IMR-90 (cell line): ENCODE measurements around the gene PPP2R1B. TPM values are rescaled to one million over a fixed set of nuclear protein-coding genes. Genes with fewer than 3 reads are reported as not detected.

Experiments used
- ATAC-seq: fragments of 200-7000 bp; cut with Tn5 transposase; 2 replicates; pipeline ENCODE4 v1.9.1; 2020; ENCODE audit warnings: low read depth, mild to moderate bottlenecking, moderate library complexity
- BruUV-seq: library from RNA; stranded (reverse); fragments of 400-500 nt; replicated peaks from 2 replicates; lab custom pipeline; 2021; lab: Mats Ljungman, UMichigan
- CTCF ChIA-PET: fragments of 300-600 bp; formaldehyde crosslinking; extraction: SDS; loops from one replicate; lab custom pipeline; 2021; ENCODE audit warnings: antibody characterized with exemption; lab: Yijun Ruan, JAX
- POLR2A ChIA-PET: fragments of 300-600 bp; sonication (Branson Sonifier 250); formaldehyde crosslinking; loops from one replicate; lab custom pipeline; 2022; ENCODE audit warnings: antibody characterized with exemption; ENCODE audit not compliant: unreplicated experiment; lab: Charles Lee
- DNase-seq: peaks from one replicate; pipeline ENCODE4 v3.0.0; 2013
- H2AFZ ChIP-seq: replicated peaks from 2 replicates; pipeline ENCODE3; 2013; ENCODE audit warnings: low read length, mild to moderate bottlenecking; ENCODE audit not compliant: poor library complexity
- H2AK5ac ChIP-seq: 2 replicates; pipeline ENCODE4 v1.6.1; 2013; ENCODE audit warnings: low read depth, low read length, inconsistent platforms
- H2AK9ac ChIP-seq: replicated peaks from 2 replicates; pipeline ENCODE3; 2013; ENCODE audit warnings: mild to moderate bottlenecking, low read depth, low read length, moderate library complexity; ENCODE audit not compliant: poor library complexity
- H2BK120ac ChIP-seq: 2 replicates; pipeline ENCODE4 v1.6.1; 2013; ENCODE audit warnings: low read depth, low read length, inconsistent platforms
- H2BK15ac ChIP-seq: 3 replicates; pipeline ENCODE4 v1.6.1; 2013; ENCODE audit warnings: low read depth, low read length, inconsistent platforms
- H2BK20ac ChIP-seq: 2 replicates; pipeline ENCODE4 v1.6.1; 2013; ENCODE audit warnings: low read depth, mild to moderate bottlenecking, inconsistent platforms, low read length, moderate library complexity
- H2BK5ac ChIP-seq: 2 replicates; pipeline ENCODE4 v1.6.1; 2013; ENCODE audit warnings: mild to moderate bottlenecking, low read depth, low read length, inconsistent platforms; ENCODE audit not compliant: poor library complexity, severe bottlenecking
- H3K14ac ChIP-seq: replicated peaks from 2 replicates; pipeline ENCODE4 v1.6.1; 2013; ENCODE audit warnings: low read depth, low read length, inconsistent platforms
- H3K18ac ChIP-seq: 2 replicates; pipeline ENCODE4 v1.6.1; 2013; ENCODE audit warnings: low read depth, low read length, control low read depth
- H3K23ac ChIP-seq: 2 replicates; pipeline ENCODE4 v1.6.1; 2013; ENCODE audit warnings: low read depth, low read length, inconsistent platforms
- H3K27ac ChIP-seq: 2 replicates; pipeline ENCODE4 v1.5.1; 2013; ENCODE audit warnings: mild to moderate bottlenecking, control low read depth, low read length; ENCODE audit not compliant: insufficient read depth
- H3K27me3 ChIP-seq: 2 replicates; pipeline ENCODE4 v1.6.1; 2013; ENCODE audit warnings: low read length; ENCODE audit not compliant: control insufficient read depth, insufficient read depth
- H3K36me3 ChIP-seq: 2 replicates; pipeline ENCODE4 v1.6.1; 2013; ENCODE audit warnings: low read length, mixed read lengths; ENCODE audit not compliant: control insufficient read depth, insufficient read depth
- H3K4ac ChIP-seq: 2 replicates; pipeline ENCODE4 v1.6.1; 2013; ENCODE audit warnings: low read depth, low read length, inconsistent platforms
- H3K4me1 ChIP-seq: 2 replicates; pipeline ENCODE4 v1.6.1; 2013; ENCODE audit warnings: low read length, mixed read lengths; ENCODE audit not compliant: control insufficient read depth, insufficient read depth
- H3K4me2 ChIP-seq: 2 replicates; pipeline ENCODE4 v1.6.1; 2013; ENCODE audit warnings: low read depth, mild to moderate bottlenecking, control low read depth, low read length, moderate library complexity
- H3K4me3 ChIP-seq: 2 replicates; pipeline ENCODE4 v1.5.1; 2013; ENCODE audit warnings: low read depth, mild to moderate bottlenecking, control low read depth, low read length, moderate library complexity; ENCODE audit not compliant: insufficient read depth
- H3K56ac ChIP-seq: 2 replicates; pipeline ENCODE4 v1.6.1; 2013; ENCODE audit warnings: low read length, inconsistent platforms; ENCODE audit not compliant: insufficient read depth; ENCODE audit errors: extremely low read depth
- H3K79me1 ChIP-seq, 2 experiments: 2 replicates each; pipeline ENCODE4 v1.6.1; 2013; ENCODE audit warnings: low read length in 2 of 2, inconsistent platforms in 1 of 2, low read depth in 1 of 2
- H3K9ac ChIP-seq: 2 replicates; pipeline ENCODE4 v1.6.1; 2013; ENCODE audit warnings: low read depth, low read length, control low read depth
- H3K9me1 ChIP-seq: 2 replicates; pipeline ENCODE4 v1.6.1; 2013; ENCODE audit warnings: low read length, inconsistent platforms; ENCODE audit not compliant: insufficient read depth
- H3K9me3 ChIP-seq: 2 replicates; pipeline ENCODE4 v1.6.1; 2013; ENCODE audit warnings: low read length; ENCODE audit not compliant: control insufficient read depth, insufficient read depth
- H4K20me1 ChIP-seq: 2 replicates; pipeline ENCODE4 v1.6.1; 2013; ENCODE audit warnings: low read length, inconsistent platforms; ENCODE audit not compliant: insufficient read depth
- H4K5ac ChIP-seq: 2 replicates; pipeline ENCODE4 v1.6.1; 2013; ENCODE audit warnings: mild to moderate bottlenecking, low read depth, low read length, control low read depth
- H4K8ac ChIP-seq, 2 experiments: 2 replicates each; pipeline ENCODE4 v1.6.1; 2013; ENCODE audit warnings: low read depth in 2 of 2, low read length in 2 of 2, control low read depth in 1 of 2, inconsistent platforms in 1 of 2
- H4K91ac ChIP-seq: 2 replicates; pipeline ENCODE4 v1.6.1; 2013; ENCODE audit warnings: low read depth, low read length, inconsistent platforms; ENCODE audit not compliant: insufficient read depth
- CHD1 ChIP-seq: IDR thresholded peaks from 2 replicates; pipeline ENCODE4 v1.6.1; 2012; ENCODE audit warnings: low read depth, low read length, improper control_type of control experiment
- WGBS, 2 experiments: methylation state at CpG; one replicate each; pipeline versions ENCODE4 v1.1.5 to v1.1.7; 2013; ENCODE audit warnings: missing lambda C conversion rate in 2 of 2; ENCODE audit not compliant: insufficient read length in 1 of 2; ENCODE audit errors: extremely low coverage in 2 of 2; 5-methylcytosine and 5-hydroxymethylcytosine counted together
- dilution Hi-C: fragments of 300-500 bp; cut with HindIII; formaldehyde crosslinking; loops from one replicate; pipeline ENCODE4 v1.14.3; 2018; ENCODE audit warnings: low sequenced_read_pairs; ENCODE audit not compliant: unreplicated experiment
- in situ Hi-C: fragments of 300-500 bp; cut with MboI; formaldehyde crosslinking; loops from 3 replicates; pipeline ENCODE4 v1.14.3; 2019; ENCODE audit warnings: low sequenced_read_pairs, inconsistent platforms, mixed read lengths
- intact Hi-C: fragments of 100-400 bp; cut with micrococcal nuclease; formaldehyde crosslinking; loops from 2 replicates; pipeline ENCODE4 v1.10.0; 2022
- polyA plus RNA-seq, 3 experiments: library from polyadenylated mRNA; depleted of rRNA; stranded (reverse); fragments of >200 nt; gene quantifications; 2 replicates each; pipeline ENCODE4 v1.2.3, GENCODE V29; 2012; ENCODE audit warnings: low replicate concordance in 1 of 3
- total RNA-seq: library from RNA; depleted of rRNA; stranded (reverse); fragments of >200 nt; gene quantifications from 2 replicates; pipeline ENCODE4 v1.2.3, GENCODE V29; 2012
- TF ChIP-seq, protein P1 (sequence below): conservative IDR thresholded peaks from 2 replicates; pipeline ENCODE4 v1.5.1; 2012; ENCODE audit warnings: mild to moderate bottlenecking, low read depth, low read length, improper control_type of control experiment

Gene PPP2R1B
- total and polyA plus RNA-seq, 2 of the 4 experiments (the other 2 are of a cell fraction): 23.0 to 62.9 TPM

DNA sequence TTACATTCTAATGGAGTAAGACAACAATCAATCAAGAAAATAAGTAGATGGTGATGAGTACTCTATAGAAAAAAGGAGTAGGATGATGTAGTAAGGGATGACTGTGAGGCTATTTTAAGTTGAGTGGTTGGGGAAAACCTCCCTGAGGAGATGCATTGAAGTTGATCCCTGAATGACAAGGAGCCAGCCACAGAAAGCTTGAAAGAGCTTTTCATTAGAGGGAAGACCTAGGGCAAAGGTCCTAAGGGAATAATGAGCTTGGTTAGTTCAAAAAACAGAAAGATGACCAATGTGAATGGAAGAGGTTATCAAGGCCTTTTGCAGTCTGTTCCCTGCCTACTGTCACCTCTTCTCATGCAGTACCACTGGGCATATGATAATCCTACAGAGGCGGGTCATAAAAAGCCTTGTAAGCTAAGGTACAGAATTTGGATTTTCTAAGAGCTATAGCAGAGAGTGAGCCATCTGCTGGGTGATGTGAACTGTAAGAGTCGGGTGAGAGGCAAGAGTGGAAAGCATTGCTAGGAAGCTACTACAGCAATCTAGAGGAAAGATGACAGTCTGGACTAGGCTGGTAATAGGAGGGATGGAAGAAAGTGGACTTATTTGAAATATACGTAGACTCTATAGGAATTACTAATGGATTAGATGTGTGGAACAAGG, 3.1 kb downstream of the PPP2R1B start:
- Histone ChIP-seq H4K8ac (no peak overlapping the region), H3K9me3 (no peaks in the 10 kb centered on the region), H3K4me3 (no peak overlapping the region), H2AK5ac (no peak overlapping the region), H4K5ac (no peak overlapping the region), H3K9me1 (peaks cover 3% of the 10 kb centered on the region; the same call in 1 of the 2 replicates), H3K27ac (no peak overlapping the region), H4K20me1 (peaks cover 4% of the 10 kb centered on the region), H3K4ac (no peak overlapping the region), H2BK120ac (no peak overlapping the region), H3K27me3 (no peaks in the 10 kb centered on the region), H3K9ac (no peak overlapping the region), H2BK5ac (peak overlapping the region; percentile 4), H3K18ac (no peak overlapping the region), H2AK9ac (no peak overlapping the region), H4K91ac (no peak overlapping the region), H3K23ac (peak overlapping the region; percentile 11), H3K4me1 (peaks cover 8% of the 10 kb centered on the region; the same call in 1 of the 2 replicates), H2AFZ (no peak overlapping the region), H3K56ac (no peak overlapping the region), H3K4me2 (0 out of 2 replicates have a peak overlapping the region, but pooled peaks have one; percentile 10), H2BK15ac (no peak overlapping the region), H3K79me1 (peaks cover 29 to 62% of the 10 kb centered on the region in 2 experiments), H3K36me3 (peaks cover 47% of the 10 kb centered on the region), H2BK20ac (no peak overlapping the region), H3K14ac (no peak overlapping the region)
- intact Hi-C loops: loop anchor here (5.0 kb wide), 1 partner anchor 46 kb away; no protein-coding TSS in a partner anchor
- ChIA-PET POLR2A (interaction anchor here (1.0 kb wide), 1 partner anchor 28 kb away, joined by 3 read pairs; no protein-coding TSS in a partner anchor), CTCF (interaction anchor here (0.8 to 1.1 kb wide), 3 partner anchors 15 to 179 kb away, joined by 3 read pairs; no protein-coding TSS in a partner anchor)
- in situ Hi-C loops: no loop called here
- TF ChIP-seq, protein P1, sequence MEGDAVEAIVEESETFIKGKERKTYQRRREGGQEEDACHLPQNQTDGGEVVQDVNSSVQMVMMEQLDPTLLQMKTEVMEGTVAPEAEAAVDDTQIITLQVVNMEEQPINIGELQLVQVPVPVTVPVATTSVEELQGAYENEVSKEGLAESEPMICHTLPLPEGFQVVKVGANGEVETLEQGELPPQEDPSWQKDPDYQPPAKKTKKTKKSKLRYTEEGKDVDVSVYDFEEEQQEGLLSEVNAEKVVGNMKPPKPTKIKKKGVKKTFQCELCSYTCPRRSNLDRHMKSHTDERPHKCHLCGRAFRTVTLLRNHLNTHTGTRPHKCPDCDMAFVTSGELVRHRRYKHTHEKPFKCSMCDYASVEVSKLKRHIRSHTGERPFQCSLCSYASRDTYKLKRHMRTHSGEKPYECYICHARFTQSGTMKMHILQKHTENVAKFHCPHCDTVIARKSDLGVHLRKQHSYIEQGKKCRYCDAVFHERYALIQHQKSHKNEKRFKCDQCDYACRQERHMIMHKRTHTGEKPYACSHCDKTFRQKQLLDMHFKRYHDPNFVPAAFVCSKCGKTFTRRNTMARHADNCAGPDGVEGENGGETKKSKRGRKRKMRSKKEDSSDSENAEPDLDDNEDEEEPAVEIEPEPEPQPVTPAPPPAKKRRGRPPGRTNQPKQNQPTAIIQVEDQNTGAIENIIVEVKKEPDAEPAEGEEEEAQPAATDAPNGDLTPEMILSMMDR: 0 out of 2 replicates have a peak, but pooled peaks have one; percentile 8
- TF ChIP-seq CHD1: no peak
- BruUV-seq: no TSS peak
- dilution Hi-C loops: no loop called here
- no peak for ATAC-seq
- WGBS, 2 experiments: 100% methylated on average over 1 of the region's 3 CpGs; no CpG with 5 or more reads in 1 of the 2 experiments
- DNase-seq: peak; percentile 20
